ENCODE data around the gene TMEM134. TPM values are rescaled to one million over a fixed set of nuclear protein-coding genes. Genes with fewer than 3 reads are reported as not detected.

TMEM134 gene
- total RNA-seq, 1 donor from 2014 or later: 85.3 TPM

DNA sequence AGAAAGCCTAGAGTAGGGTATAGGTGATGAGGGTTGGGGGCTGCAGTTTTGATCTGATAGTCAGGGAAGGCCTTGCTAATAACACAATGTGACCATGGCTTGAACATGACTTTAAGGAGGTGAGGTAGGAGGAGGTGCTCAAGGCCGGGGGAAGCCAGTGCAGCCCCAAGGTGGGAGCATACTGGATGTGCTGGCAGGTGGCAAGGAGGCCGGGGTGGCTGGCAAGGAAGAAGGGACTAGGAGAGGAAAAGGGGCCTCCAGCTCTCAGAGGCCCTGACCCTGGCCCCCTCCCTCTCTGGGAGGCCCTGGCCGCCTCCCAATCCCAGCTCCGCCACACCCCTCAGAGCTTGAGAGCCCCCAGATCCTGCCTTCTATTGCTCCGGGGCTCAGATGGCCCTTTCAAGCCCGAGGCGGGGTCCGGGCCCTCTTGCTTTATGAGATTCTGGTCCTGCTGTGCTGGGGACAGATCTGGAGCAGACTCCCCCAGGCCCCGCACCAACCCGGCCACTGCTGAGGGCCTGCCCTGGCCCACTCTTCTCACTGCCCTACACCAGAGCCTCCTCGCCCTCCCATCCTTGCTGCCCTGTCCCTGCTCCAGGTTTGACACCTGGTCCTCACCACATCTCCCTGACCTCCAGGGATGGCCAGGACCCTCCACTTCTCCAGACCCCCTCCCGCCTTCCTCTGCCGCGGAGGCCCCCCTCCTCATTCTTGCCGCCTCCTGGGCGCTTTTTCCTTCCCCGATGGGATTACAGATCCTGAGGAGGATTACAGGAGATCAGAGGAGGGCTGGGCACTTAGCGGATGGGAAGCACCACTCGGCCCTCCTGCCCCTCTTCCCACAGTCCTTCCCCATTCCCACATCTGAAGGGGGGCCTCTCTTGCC, 34.3 kb upstream of the TMEM134 start:
- DNase-seq (ENCODE audit: missing footprints) (no peak), ATAC-seq (no peak)
- intact Hi-C loops (cut with DNase I): loop anchor here (2.0 kb wide), 1 partner anchor 21 kb away; the partner anchor contains the start of gene AIP

DNA sequence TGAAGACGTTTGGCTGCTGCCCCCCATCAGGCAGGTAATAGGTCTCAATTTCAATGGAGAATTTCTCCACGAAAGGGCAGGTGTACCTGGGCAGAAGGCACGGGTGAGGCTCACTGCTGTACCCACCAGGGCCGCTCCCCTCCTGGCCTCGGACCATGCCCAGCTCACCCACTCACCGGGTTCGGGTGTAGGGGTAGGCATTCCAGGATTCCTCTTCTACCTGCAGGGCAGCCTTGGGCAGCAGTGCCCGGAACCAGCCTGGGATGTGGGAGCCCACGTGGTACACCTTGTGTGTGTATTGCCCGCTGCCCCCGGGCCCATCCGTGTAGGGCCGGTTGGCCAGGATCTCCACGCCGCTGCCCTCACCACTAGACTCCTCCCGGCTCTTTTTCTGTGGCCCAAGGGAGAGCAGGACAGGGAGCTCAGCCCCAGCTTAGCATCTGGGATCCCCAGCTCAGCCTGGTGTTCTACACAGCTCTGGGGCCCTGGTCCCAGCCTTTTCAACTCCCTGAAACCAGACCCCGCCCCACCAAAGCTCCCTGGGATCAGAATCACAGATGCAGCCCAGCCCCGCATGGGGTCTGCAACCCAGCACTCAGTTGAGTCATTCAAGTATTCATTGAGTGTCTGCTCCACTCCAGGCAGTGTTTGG, 33.4 kb upstream of the TMEM134 start:
- DNase-seq (ENCODE audit: missing footprints) (no peak), ATAC-seq (no peak)
- intact Hi-C loops (cut with DNase I): no loop called here

DNA sequence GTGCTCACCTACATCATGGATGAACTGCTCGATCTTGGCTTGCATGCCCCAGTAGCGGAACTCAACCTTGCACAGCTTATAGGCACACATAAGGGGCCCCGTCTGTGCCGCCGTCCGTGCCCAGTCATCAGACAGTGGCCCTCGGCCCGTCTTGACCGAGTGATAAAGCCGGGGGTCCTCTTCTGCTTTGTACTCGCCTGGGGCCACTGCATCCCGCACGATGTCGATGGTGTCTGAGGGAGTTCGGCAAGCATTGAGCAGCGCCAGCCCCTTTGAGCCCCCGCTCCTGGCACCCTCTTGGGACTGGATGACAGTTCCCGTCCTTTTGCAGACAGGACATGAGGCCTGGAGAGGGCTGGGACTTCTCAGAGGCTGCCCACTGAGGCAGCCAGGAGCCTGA, 32.8 kb upstream of the TMEM134 start:
- DNase-seq (ENCODE audit: missing footprints): no peak
- intact Hi-C loops (cut with DNase I): no loop called here
- ATAC-seq: no peak

DNA sequence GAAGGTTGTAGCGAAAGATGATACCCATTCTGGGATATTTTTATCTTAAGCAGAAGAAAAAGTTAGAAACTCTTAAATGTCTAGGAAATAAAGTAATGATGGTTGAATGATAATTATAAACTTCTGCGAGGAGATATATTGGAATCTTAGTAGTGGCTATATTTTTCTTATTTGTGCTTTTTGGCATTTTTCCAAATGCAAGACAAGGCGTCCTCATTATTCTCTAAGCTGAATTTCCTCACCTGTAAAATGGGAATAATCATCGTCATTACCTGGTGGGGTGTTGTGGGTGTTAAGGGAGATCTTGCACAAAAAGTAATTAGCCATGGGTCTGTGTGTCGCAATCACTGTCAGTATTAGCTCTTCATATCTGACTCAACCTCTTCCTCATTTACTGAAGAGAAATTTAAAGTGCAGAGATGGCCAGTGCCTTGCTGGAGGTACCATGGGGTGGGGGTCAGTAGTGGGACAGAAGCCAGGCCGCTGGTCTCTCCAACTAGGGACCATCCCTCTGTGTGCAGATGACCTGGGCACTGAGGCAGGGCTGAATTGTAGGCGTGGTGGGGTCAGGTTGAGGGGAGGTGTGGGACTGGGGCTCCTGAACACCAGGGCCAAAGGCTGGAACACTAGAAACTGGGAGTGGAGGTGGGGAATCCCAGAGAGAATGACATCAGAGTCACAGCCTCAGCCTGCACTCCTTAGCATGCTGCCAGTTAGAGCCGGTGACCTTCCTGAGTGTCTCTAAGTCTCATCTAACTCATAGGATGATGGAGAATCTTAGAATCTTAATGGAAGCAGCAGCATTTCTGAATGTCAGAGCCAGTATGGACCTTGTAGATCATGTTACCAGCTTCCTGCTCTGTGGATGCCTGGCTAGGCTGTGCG, 32.0 kb upstream of the TMEM134 start:
- intact Hi-C loops (cut with DNase I): no loop called here
- ATAC-seq: no peak

GRCh38 chr11:67500484-67500821, 31.4 kb upstream of the TMEM134 start:
- intact Hi-C loops (cut with DNase I): no loop called here
- DNase-seq (ENCODE audit: missing footprints) (no peak), ATAC-seq (no peak)

More for the DNA sequence above, 32.0 kb upstream of the TMEM134 start:
- DNase-seq (ENCODE audit: missing footprints): no peak

DNA sequence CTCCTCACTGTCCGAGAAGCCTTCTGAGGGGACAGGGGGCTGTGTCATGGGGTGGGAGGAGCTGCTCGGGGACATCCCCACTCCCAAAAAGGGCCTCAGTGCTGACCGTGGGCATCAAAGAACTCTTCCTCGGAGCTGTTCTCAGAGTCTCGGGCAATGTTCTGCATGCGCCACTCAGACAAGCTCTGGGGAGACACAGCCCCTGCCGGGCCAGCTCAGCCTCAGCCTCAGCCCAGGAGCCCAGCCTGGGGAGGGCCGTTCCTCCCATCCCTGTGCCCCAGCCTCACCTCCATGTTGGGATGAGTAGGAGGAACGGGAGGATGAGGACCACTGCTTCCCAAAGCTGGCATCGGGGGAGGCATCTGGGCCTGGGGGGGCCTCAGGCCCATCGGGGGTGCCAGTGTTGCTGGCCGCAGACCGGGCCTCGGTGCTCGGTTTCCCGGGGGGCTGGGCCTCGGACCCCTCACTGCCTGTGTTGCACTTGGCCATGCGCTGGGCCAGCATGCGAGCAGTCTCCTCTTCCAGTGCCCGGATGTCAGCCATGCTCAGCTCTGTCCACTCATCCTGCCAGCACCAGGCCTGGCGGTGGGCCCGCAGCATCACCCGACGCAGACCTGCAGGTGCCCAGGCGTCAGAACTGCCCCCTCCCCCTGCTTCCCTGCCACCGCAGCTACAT, 30.9 kb upstream of the TMEM134 start:
- no peak for ATAC-seq
- intact Hi-C loops (cut with DNase I): no loop called here
- DNase-seq (ENCODE audit: missing footprints): no peak

DNA sequence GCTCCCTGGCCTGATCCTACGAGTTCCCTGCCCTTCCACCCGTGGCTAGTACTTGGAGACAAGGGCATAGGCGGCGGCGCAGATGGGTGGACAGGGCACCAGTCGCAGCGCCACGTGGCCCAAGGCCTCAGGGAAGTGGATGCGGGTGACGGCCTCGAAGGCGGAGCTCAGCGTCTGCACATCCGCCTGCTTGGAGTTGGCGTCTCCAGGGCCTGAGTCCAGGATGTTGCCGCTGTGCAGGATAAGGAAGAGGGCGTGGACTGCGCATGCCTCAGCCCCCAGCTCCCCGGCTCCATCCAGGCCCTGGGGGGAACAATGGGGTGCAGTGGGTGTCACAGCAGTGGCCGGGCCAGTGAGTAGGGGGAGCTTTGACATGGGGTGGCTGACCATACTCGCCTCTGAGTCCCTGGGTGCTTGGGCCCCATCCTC, 29.5 kb upstream of the TMEM134 start:
- DNase-seq (ENCODE audit: missing footprints) (no peak), ATAC-seq (no peak)
- intact Hi-C loops (cut with DNase I): no loop called here

DNA sequence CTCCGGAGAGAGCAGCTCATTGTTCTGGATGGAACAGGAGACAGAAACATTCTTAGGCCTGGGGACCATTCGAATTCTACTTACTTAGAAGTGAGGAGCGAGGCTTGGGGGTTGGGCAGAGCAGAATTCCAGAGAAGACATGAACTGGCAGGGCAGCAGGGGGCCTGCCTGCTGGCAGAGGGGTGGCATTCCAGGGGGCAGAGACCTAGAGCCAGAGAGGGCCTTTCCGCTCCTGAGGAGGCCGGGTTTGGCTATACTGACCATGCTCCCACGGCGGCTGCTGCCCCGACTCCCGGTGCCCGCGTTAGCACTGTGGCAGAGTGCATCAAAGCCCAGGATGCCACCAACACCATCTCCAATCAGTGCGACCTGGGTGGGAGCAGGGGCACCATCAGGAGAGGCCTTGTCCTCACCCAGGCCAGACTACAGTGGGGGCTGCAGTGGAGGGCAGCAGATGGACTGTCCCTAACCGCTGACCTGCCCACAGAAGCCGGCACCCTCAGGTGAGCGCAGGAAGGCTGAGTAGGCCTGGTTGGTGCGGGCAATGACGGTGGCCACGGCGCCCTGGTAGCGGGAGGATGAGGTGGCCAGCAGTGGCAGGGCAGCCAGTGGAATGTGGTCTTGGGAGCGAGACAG, 28.7 kb upstream of the TMEM134 start:
- ATAC-seq: no peak

GRCh38 chr11:67496113-67496512, 27.1 kb upstream of the TMEM134 start:
- ATAC-seq (no peak), DNase-seq (ENCODE audit: missing footprints) (no peak)
- intact Hi-C loops (cut with DNase I): no loop called here

More for the DNA sequence above, 28.7 kb upstream of the TMEM134 start:
- intact Hi-C loops (cut with DNase I): no loop called here
- no peak for DNase-seq (ENCODE audit: missing footprints)

- ATAC-seq: no peak
- DNase-seq (ENCODE audit: missing footprints): no peak
- intact Hi-C loops (cut with DNase I): no loop called here
Measured at GRCh38 chr11:67495234-67496005, 26.4 kb upstream of the TMEM134 start.

GRCh38 chr11:67494371-67495233, 25.6 kb upstream of the TMEM134 start:
- intact Hi-C loops (cut with DNase I): no loop called here
- no peak for ATAC-seq
- DNase-seq (ENCODE audit: missing footprints): no peak

DNA sequence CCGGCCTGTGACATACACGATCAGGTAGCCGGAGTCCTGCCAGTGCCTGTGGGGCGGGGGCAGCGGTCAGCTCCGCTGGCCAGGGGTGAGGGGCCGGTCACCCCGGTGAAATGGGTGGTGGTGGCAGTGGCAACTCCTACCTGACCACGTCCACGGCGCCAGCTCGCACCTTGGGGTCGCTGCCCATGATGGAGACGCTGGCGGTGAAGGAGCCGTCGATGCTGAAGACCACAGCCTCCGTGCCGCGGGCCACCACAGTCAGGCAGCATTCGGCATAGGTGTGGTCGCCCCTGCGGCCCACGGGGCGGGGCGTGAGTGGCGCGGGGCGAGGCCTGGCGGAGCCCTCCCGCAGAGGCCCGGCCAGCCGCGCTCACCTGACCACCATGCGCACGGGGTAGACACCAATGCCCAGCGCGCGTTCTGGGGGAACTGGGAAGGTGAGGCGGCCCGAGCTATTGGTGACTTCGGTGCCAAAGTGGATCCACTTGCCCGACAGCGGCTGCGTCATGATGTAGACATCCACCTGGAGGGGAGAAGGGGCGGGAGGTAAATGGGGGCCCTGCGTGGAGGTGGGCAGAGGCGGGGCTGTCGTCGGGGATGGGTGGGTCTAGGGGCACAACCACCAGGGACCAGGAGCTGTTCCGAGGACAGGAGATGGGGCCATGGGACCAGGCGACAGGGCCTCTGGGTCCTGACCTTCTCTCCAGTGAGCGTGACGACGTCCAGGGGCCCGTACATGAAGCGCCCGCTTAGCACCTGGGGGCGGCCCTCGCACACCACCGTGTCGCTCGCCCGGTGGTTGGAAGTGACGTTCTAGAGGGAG, 24.7 kb upstream of the TMEM134 start:
- DNase-seq (ENCODE audit: missing footprints) (no peak), ATAC-seq (no peak)
- intact Hi-C loops (cut with DNase I): no loop called here

GRCh38 chr11:67492801-67493547, 23.9 kb upstream of the TMEM134 start:
- DNase-seq (ENCODE audit: missing footprints) (no peak), ATAC-seq (no peak)
- intact Hi-C loops (cut with DNase I): no loop called here

DNA sequence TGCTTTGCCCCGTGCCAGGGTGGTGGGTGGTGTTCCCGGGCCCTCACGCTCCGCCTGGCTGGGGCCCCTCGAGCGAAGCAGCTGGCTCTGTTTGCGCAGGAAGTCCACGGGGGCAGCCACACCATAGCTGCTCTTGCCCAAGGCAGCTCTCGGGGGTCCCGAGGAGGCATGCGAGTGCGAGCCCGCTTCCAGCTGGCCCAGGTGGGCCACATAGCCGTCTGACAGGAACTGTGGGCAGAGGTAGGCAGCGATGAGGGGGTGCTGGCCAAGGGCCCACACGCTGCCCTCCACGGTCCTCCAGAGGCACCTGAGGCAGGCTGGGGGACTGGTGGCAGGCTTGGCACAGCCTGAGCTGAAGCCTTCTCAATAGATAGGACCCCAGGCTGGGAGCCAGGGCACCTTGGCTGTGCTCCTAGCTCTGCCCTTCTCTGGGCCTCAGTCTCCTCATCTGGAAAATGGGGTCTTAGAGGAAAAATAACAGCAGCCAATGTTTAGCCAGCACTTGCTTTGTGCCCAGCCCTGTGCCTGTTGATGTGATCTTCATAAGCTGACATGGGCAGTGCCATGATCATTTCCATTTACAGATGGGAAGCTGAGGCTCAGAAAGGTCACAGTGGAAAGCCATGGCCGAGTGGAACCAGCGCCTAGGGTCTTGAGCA, 23.1 kb upstream of the TMEM134 start:
- DNase-seq (ENCODE audit: missing footprints) (no peak), ATAC-seq (no peak)
- intact Hi-C loops (cut with DNase I): no loop called here
